Kidney epithelial cell (primary cell): Measurements from ENCODE around the gene RTP3. TPM values are rescaled to one million over a fixed set of nuclear protein-coding genes. Genes with fewer than 3 reads are reported as not detected.
"Not testable (repeated sequence)": the region's sequence is repeated elsewhere in the genome, so short reads cannot be mapped to it uniquely, and the experiment has no call there.

ENCODE experiments used
- DNase-seq: peaks from one replicate; pipeline ENCODE4 v3.0.0-alpha.2; 2010; ENCODE audit warnings: low read depth
- H3K27me3 ChIP-seq: 2 replicates; pipeline ENCODE4 v1.6.0; 2011; ENCODE audit warnings: low read length; ENCODE audit not compliant: control insufficient read depth, insufficient read depth
- H3K36me3 ChIP-seq: 2 replicates; pipeline ENCODE4 v1.5.1; 2011; ENCODE audit warnings: low read length; ENCODE audit not compliant: control insufficient read depth, insufficient read depth
- H3K4me3 ChIP-seq: 2 replicates; pipeline ENCODE4 v1.5.1; 2011; ENCODE audit warnings: low read depth, mild to moderate bottlenecking, control low read depth, low read length
- total RNA-seq: library from RNA; depleted of rRNA; stranded (reverse); fragments of >200 nt; gene quantifications from 2 replicates; pipeline ENCODE4 v1.2.3, GENCODE V29; 2015
- TF ChIP-seq, protein P1 (sequence below): IDR thresholded peaks from 2 replicates; pipeline ENCODE4 v1.5.1; 2011; ENCODE audit warnings: mild to moderate bottlenecking, moderate library complexity, low read length, control low read depth, inconsistent platforms; ENCODE audit not compliant: insufficient read depth, poor library complexity, severe bottlenecking

RTP3 gene
- total RNA-seq, 1 donor from 2014 or later, result not detected

DNA sequence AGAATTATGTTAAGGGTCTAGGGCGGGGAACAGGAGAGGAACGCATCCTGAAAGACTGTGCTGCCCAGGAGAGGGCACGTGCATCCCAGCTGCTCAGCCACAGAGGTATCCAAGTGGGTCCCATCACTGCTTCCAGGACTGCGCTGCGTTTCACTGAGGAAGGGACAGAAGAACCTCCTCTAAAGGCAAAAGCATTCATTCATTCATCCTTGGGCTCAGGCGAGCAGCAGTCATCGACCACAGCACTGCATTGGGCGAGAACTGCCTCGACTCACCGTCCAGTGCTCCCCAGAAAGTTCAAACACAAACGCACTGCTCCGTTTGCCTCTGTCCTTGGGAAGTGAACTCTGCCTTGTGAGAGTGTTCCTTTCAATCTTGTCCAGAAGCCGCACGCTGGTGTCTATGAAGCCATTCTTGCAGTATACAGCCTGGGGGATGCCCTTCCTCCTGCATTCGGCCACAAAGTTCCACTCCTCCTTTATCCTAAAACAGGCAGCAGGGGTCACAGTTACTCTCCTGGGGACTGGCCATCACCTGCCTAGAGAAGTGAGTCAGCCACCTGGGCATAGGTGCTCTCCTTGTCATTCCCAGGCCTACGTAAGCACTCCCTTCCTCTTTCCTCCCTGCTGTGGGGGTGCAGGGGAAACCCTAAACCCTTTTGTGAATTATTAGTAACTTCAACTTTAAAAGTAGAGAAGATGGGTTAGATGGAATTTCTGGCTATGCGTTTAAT, 47.2 kb downstream of the RTP3 start:
- DNase-seq, result no peak
- Histone ChIP-seq H3K4me3 (no peak overlapping the region), H3K27me3 (no peaks in the 10 kb centered on the region), H3K36me3 (no peaks in the 10 kb centered on the region)
- TF ChIP-seq, protein P1, sequence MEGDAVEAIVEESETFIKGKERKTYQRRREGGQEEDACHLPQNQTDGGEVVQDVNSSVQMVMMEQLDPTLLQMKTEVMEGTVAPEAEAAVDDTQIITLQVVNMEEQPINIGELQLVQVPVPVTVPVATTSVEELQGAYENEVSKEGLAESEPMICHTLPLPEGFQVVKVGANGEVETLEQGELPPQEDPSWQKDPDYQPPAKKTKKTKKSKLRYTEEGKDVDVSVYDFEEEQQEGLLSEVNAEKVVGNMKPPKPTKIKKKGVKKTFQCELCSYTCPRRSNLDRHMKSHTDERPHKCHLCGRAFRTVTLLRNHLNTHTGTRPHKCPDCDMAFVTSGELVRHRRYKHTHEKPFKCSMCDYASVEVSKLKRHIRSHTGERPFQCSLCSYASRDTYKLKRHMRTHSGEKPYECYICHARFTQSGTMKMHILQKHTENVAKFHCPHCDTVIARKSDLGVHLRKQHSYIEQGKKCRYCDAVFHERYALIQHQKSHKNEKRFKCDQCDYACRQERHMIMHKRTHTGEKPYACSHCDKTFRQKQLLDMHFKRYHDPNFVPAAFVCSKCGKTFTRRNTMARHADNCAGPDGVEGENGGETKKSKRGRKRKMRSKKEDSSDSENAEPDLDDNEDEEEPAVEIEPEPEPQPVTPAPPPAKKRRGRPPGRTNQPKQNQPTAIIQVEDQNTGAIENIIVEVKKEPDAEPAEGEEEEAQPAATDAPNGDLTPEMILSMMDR, result no peak

- no peak overlapping the region for H3K4me3 ChIP-seq
- TF ChIP-seq, protein P1, result no peak
- DNase-seq, result no peak
- no peaks in the 10 kb centered on the region for H3K27me3 ChIP-seq
- no peaks in the 10 kb centered on the region for H3K36me3 ChIP-seq
Observed at GRCh38 chr3:46545818-46546630, 48.2 kb downstream of the RTP3 start.

GRCh38 chr3:46546896-46547440, 49.2 kb downstream of the RTP3 start:
- H3K27me3 ChIP-seq, result no peaks in the 10 kb centered on the region
- TF ChIP-seq, protein P1, result no peak
- H3K36me3 ChIP-seq, result no peaks in the 10 kb centered on the region
- no peak overlapping the region for H3K4me3 ChIP-seq
- DNase-seq, result no peak

DNA sequence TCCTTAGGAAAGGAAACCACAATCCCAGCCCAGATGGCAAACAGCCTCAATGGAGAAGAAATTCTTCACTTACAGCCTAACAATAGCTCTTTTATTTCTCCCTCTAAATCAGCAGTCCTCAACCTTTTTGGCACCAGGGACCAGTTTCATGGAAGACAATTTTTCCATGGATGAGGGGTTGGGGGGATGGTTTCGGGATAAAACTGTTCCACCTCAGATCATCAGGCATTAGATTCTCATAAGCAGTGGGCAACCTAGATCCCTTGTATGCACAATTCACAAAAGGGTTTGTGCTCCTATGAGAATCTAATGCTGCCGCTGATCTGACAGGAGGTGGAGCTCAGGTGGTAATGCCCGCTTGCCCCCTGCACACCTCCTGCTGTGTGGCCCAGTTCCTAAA, 50.8 kb downstream of the RTP3 start:
- H3K36me3 ChIP-seq, DNase-seq, H3K27me3 ChIP-seq, H3K4me3 ChIP-seq: not testable (repeated sequence)

GRCh38 chr3:46549408-46549904, 51.7 kb downstream of the RTP3 start:
- no peaks in the 10 kb centered on the region for H3K27me3 ChIP-seq
- no peak overlapping the region for H3K4me3 ChIP-seq
- no peaks in the 10 kb centered on the region for H3K36me3 ChIP-seq
- TF ChIP-seq, protein P1, result no peak
- no peak for DNase-seq

GRCh38 chr3:46549989-46550388, 52.2 kb downstream of the RTP3 start:
- Histone ChIP-seq H3K36me3 (no peaks in the 10 kb centered on the region), H3K27me3 (no peaks in the 10 kb centered on the region), H3K4me3 (no peak overlapping the region)
- TF ChIP-seq, protein P1, result no peak
- no peak for DNase-seq
